Measurements from ENCODE around the gene NRARP.
A peak's percentile ranks its signal among the peaks of the same experiment; 100 is the strongest.

NRARP gene

GRCh38 chr9:137256856-137257255 is 45.2 kb downstream of the NRARP start:
- DNase-seq (ENCODE audit: low spot score) = no peak

- DNase-seq (ENCODE audit: low spot score) = no peak
These were observed 45.7 kb downstream of the NRARP start for GRCh38 chr9:137256362-137256761.

GRCh38 chr9:137255448-137256114 is 46.5 kb downstream of the NRARP start:
- no peak for DNase-seq (ENCODE audit: low spot score)

GRCh38 chr9:137254624-137255447 is 47.2 kb downstream of the NRARP start, which contains the start of gene NELFB:
TSS of gene NELFB (plus strand) at chr9:137255327.
- DNase-seq (ENCODE audit: low spot score) = peak; percentile 100

- no peak for DNase-seq (ENCODE audit: low spot score)
These were observed 48.1 kb downstream of the NRARP start for GRCh38 chr9:137253717-137254623.

DNA sequence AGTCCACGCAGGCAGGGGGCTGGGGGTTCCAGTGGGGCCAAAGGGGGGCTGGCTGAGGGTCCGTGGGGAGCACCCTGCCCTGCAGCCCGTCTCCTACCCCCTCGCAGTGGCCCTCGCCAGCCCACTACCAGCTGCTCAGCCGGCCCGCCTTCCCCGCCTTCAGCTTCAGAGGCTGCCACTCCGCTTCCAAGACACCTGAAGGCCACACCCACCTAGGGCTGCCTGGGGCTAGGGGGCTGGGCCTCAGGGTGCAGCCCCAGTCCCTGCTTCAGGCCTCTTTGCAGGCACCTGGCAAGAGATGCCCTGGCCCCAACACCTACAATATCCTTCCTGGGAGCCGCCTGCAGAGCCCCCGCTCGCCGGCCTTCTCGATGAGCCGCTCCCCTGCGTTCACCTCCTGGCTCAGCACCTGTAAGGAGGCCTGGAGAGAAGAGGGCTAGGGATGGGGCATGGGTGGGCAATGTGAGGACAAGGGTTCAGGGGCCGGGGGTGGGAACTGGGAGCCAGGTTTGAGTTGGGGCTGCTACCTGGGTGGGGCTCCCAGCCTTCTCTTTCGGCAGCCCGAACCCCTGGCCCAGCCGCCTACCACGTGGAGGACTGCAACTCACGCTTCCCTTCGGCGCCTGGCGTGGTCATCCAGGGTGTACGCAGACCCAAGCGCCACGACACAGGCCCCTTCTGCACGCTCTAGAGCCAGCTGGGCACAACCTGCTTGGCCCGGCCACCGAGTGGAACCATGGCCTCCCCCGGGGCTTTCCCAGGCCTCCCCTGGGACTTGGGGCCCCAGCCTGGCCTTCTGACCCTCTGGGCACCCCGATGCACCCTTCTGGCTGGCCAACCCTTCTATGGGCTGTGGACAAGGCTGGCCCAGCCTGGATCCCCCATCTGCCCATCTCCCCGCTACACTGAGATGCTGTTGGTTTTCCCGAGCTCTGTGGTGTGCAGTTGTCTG is 49.2 kb downstream of the NRARP start:
- no peak for DNase-seq (ENCODE audit: low spot score)

DNA sequence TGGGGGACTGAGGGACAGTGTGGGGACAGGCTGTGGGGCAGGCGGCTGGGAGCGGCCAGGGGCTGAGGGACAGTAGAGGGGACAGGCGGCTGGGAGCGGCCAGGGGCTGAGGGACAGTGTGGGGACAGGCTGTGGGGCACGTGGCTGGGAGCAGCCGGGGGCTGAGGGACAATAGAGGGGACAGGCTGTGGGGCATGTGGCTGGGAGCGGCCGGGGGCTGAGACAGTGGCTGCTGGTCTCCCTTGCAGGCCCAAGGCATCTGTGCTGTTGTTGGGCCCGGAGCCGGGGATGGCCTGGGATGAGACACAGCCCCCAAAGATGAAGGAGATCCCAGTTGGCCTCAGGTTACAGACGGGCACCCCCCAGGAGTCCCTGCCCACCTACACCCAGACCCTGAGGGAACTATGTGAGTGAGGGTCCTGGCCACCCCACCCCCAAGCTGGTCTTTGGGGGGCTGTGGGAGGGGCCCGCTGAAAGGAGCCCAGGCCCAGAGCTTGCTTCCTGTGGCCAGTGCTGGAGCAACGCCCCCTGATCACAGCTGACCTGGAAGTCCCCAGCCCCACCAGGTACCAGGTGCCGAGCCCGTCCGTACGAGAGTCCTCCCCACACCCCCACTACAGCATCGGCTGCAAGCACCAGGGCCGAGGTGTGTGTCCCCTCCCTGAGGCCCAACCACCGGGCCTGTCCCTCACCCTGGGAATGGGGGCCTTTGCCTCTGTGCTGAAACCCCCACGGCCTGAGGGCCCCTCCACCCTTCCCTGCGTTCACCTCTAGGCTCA is 50.4 kb downstream of the NRARP start:
- DNase-seq (ENCODE audit: low spot score) = no peak

GRCh38 chr9:137251194-137251461 is 50.9 kb downstream of the NRARP start, which contains the start of gene STPG3:
TSS of gene STPG3 (plus strand) at chr9:137251286. CDS start at chr9:137251287, 1 bp downstream.
- DNase-seq (ENCODE audit: low spot score) = peak; percentile 53

GRCh38 chr9:137250329-137251193 is 51.5 kb downstream of the NRARP start:
- no peak for DNase-seq (ENCODE audit: low spot score)

Measured in AG08396 (cell line).